HL-60 (cell line): ENCODE measurements around the gene ARHGAP36.

Experiments
- POLR2AphosphoS5 ChIP-seq: IDR thresholded peaks from 2 replicates; pipeline ENCODE4 v1.6.1; 2012; ENCODE audit warnings: low read depth
- TF ChIP-seq, protein P1 (sequence below): IDR thresholded peaks from one replicate; pipeline ENCODE4 v1.5.1; 2011; ENCODE audit warnings: low read length, control low read depth, inconsistent platforms; ENCODE audit not compliant: insufficient read depth

GRCh38 chrX:131081772-131082740 is 23.9 kb downstream of the ARHGAP36 start:
- TF ChIP-seq, protein P1, sequence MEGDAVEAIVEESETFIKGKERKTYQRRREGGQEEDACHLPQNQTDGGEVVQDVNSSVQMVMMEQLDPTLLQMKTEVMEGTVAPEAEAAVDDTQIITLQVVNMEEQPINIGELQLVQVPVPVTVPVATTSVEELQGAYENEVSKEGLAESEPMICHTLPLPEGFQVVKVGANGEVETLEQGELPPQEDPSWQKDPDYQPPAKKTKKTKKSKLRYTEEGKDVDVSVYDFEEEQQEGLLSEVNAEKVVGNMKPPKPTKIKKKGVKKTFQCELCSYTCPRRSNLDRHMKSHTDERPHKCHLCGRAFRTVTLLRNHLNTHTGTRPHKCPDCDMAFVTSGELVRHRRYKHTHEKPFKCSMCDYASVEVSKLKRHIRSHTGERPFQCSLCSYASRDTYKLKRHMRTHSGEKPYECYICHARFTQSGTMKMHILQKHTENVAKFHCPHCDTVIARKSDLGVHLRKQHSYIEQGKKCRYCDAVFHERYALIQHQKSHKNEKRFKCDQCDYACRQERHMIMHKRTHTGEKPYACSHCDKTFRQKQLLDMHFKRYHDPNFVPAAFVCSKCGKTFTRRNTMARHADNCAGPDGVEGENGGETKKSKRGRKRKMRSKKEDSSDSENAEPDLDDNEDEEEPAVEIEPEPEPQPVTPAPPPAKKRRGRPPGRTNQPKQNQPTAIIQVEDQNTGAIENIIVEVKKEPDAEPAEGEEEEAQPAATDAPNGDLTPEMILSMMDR: no peak
- no peak for TF ChIP-seq POLR2AphosphoS5
